K562 treated with DMSO at 1 percent for 4 hours (cell line): ENCODE data around the gene PLCD1. TPM values are rescaled to one million over a fixed set of nuclear protein-coding genes. Genes with fewer than 3 reads are reported as not detected.

Source experiments
- total RNA-seq: library from RNA; unstranded; fragments of 300-600 nt; gene quantifications from 2 replicates; pipeline ENCODE4 v1.2.3, GENCODE V29; 2022; ENCODE audit not compliant: insufficient read depth

Gene PLCD1
- 29.0 and 37.1 TPM in 2 replicates for total RNA-seq

DNA sequence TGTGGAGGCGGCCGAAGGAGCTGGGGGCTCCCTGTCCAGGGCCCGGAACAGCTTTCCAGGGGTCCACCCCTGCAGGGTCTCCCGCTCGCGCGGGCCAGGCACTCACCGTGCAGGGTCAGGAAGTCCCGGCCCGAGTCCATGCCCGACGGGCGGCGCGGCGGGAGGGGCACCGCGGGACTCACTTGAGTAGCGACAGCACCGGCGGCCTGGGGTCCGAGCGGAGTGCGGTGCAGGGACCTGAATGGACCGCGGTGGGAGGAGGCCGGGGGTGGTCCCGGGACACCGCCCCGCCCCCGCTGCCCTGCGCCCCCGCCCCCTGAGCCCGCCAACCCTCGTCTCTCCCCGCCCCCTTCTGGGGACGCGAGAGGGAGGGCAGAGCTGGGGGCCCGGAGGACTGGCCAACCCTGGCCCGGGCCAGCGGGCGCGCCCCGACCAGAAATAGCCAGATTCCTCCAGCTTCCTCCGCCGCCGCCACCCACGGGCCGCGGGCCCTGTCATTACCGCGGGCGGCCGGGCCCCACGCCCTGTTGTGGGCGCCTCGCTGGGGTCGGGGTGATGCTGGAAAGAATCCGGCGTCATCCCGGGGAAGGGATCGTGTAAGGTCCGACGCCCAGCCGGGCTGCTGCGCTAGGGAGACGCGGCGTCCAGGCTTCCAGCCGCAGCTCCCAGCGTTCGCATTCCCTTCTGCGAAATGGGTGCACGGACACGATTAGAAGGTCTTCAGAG is at the start of gene PLCD1:
Gene PLCD1 (minus strand): TSS at position 243 of the 726 bp plus-strand sequence. CDS start 103 bp downstream, at position 140.

DNA sequence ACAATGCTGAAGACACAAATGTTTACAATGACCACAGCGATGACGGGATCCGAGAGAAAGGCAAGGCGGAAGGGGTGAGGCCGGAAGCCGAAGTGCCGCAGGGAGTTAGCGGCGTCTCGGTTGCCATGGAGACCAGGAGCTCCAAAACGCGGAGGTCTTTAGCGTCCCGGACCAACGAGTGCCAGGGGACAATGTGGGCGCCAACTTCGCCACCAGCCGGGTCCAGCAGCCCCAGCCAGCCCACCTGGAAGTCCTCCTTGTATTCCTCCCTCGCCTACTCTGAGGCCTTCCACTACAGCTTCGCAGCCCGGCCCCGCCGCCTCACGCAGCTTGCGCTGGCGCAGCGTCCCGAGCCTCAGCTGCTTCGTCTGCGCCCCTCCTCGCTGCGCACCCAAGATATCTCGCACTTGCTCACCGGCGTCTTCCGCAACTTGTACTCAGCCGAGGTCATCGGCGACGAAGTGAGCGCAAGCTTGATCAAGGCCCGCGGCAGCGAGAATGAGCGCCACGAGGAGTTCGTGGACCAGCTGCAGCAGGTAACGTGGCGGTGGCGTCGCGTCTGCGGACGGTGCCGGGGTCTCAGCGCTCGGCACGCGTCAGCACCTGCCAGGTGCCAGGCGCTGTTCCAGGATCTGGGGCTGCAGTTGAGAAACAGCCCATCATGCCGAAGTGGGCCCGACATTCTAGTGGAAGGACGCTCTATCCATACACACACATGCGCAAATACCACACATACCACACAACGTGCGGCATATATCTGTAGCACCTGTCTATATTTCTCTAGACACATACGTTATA is 9.9 kb upstream of the PLCD1 start, which contains the start of gene DLEC1:
Gene DLEC1 (plus strand): TSS at position 108 of the 798 bp plus-strand sequence. CDS start 18 bp downstream, at position 126.

DNA sequence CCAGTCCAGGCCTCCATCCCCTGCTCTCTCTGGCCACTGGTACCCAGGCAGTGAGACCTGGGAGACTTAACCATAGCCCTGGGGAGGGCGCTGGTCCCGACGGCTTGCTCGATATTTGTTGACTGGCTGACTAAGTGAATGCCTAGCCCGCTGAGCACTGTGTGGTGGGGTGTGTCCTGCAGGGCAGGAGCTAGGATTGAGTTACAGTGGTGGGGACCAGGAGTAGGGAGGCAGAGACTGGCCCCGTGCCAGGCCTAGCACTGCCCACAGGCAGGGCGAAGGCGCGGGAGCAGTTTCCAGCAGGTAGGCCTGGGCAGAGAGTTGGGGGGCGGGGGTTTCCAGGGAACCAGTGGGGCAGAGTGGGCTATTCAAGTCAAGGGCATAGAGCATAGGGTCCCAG is 38.9 kb downstream of the PLCD1 start, which contains the start of gene VILL:
Gene VILL (plus strand): TSS at position 260 of the 400 bp plus-strand sequence. CDS start 2,887 bp downstream, outside the sequence.

Other genes starting within 250 kb of the PLCD1 start
- gene CTDSPL, start 167.8 kb downstream of the PLCD1 start, total RNA-seq = 8.0 and 8.3 TPM in 2 replicates
- gene VILL, start 38.9 kb downstream of the PLCD1 start, total RNA-seq = 4.4 and 6.4 TPM in 2 replicates
- not detected in 2 replicates for gene DLEC1, start 9.6 kb upstream of the PLCD1 start, total RNA-seq
- gene ACAA1, start 107.5 kb upstream of the PLCD1 start, total RNA-seq = 65.0 and 71.6 TPM in 2 replicates
- gene MYD88, start 109.0 kb upstream of the PLCD1 start, total RNA-seq = 34.6 and 41.1 TPM in 2 replicates
- gene OXSR1, start 135.9 kb upstream of the PLCD1 start, total RNA-seq = 16.8 and 21.4 TPM in 2 replicates
- gene SLC22A13, start 236.2 kb upstream of the PLCD1 start, total RNA-seq = 0.45 TPM in 1 of 2 replicates, not detected in the other